NCI-H2196 treated with DMSO at 0.1 percent for 48 hours (cell line): Measurements from ENCODE around the gene CCDC106.

Source experiments
- DNase-seq: peaks from one replicate; lab custom pipeline; 2025; ENCODE audit not compliant: unreplicated experiment; lab: John Stamatoyannopoulos, UW

Gene CCDC106

DNA sequence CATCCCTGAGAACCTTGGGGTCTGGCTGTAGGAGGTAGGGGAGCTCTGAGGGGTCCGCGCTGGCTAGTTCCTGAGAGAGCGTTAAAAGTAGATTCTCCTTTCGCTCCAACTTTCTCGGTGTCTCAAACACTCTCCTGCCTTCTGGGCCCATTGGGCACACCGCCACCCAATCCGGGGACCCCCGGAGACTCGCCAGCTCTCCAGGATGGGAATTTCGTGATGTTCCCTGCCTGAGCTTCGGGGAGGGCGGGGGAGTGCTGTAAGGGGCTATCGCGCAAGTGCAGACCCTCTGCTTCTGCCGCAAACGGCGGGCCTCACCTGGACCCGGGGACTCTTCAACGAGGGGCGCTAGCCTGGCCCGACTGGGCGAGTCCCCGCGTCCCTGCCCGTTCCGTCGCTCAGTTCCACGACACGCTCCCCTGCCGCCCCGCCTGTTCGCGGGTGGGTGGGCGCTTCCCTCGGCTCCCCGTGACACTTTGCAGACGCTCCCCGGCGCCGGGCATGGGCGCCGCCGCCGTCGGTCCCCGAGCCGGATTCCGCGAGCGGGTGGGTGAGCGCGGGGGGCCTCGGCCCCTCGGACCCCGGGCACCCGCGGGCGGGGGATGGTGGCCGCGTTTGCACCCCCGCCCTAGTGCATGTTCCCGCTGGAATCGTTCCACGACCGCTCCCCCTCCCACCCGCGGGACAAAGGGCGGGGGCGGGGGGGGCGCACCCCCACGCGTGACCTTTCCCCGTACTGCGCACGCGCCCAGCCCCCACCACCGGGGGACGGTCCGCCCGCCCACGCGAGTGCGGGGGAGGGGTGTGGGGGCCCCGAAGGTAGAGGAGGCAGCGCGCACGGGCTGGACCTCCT, at the start of gene CCDC106:
TSS of gene CCDC106 (plus strand) at position 481 of the 853 bp plus-strand sequence. CDS start 835 bp downstream, outside the sequence.
- peak; percentile 44 for DNase-seq

DNA sequence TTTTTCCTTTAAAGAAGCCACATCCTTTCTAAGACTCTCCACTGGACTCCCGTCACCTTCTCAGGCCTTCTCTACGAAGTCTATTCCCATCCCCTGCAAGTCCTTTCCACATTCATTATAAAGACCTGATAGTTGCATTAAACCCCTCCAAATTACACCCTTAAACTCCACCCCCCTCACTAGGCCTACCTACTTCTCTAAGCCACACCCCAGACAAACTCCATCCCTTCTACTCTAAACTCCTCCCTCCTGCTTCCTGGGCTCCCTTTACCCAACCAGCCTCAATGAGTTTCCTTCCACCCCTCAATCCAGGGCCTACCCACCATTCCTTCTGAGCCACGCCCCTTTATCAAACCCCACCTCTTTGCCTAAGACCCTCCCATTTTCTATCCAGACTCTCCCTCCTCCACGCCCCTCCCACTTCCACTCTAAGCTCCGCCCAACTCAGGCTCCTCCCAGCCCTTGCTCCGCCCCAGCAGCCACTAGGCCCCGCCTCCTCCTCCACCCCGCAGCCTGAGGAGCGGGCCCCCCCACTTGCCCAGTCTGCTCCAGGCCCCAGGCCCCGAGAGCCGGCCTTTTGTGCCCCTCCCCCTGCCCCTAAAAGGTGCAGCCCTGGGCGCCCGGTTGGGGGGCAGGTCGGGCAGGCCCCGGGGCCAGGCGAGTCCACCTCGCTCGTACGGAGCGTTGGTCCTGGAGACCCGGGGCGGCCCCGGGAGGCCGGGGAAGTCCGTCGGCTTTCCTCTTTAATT, 49.1 kb upstream of the CCDC106 start:
- peak; percentile 88 for DNase-seq

DNA sequence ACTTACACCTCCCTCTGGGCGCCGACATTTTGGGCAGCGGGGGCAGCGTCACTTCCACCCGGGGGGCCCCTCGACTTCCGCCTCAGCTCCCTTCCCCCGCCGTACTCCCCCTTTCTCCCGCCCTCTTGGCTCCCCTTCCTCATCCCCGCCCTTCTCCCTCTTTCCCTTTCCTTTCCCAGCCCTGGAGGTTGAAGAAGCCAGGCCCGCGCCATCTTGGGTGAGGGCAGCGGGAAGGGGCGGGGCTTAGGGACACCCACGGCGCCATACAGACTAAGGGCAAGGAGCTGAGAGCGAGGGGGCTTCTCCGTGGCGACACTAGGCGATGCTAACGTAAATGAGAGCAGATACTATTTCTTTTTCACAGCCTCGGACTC, 48.6 kb upstream of the CCDC106 start, which contains the start of gene FIZ1:
TSS of gene FIZ1 (minus strand) at position 50 of the 374 bp plus-strand sequence. CDS start 1,652 bp downstream, outside the sequence.
- peak; percentile 95 for DNase-seq

DNA sequence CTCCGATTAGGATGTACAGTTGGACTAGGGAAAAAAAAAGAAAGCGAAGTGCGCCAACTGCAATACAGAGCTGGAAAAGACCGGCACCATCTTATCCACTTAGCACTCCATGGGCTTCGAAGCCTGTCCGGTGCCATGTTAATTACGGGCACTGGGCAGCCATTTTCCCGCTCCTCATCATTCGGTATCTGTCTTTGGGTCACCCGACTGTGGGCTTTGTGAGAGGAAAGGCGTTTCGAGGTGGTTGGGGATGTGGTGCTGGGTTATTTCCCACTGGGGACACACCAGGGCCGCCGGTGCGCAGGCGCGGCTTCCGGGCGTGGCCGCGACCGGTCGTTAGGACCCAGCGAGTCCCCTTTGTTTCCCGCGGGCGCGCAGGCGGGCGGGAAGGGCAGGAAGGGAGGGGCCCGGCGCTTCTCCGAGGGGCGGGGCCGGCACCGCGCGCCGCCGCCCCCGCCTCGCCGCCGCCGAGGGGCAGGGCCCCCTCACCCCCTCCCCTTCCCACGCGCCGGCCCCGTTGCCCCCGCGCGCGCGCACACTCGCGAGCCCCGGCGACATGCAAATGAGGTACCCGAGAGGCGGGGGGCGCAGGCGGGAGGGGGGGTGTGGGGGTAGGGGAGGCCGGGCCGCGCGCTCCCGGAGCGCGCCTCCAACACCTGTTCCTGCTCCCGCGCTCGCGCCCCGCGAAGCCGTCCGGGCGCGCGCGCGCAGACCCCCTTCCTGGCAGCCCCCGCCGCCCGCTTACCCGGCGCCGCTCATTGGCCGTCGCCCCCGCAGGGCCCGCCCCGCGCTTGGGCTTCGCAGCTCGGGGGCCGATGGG, 48.0 kb upstream of the CCDC106 start, which contains the start of gene ZNF524:
TSS of gene ZNF524 (plus strand) at position 447 of the 820 bp plus-strand sequence. CDS start 1,825 bp downstream, outside the sequence.
- peak; percentile 93 for DNase-seq

DNA sequence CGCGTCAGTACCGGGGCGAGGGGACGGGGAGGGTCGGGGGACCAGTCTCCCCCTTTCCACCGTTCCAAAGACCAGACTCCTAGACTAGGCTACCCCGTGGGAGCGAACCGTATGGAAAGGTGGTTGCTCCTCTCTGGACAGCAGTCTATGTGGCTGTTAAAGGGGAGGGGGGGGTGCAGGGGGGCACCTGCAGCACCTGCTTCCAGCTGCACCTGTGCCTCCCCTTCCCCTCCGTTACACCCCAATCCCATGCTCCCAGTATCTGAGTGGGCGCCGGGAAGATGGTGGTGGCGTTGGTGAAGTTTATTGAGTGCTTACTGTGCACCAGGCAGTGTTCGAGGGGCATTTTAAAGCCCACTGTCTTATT, 47.4 kb upstream of the CCDC106 start:
- no peak for DNase-seq

DNA sequence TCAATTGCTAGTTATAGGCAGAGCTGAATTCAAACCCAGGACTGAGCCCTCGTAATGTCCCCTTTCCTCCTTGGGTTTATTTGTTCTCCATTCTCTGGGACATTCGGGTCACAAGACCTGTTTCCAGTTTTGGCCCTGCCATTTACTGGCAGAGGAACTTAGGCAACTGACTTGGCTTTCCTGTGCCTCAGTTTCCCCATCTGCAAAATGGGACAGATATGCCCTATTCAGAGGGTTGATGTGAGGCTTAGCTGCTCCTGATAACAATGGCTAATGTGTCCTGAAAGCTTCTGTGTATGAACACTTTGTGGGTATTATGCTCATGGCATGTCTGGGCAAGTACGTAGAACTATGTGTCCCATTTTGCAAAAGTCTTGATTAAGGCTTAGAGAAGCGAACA, 46.9 kb upstream of the CCDC106 start:
- no peak for DNase-seq

DNA sequence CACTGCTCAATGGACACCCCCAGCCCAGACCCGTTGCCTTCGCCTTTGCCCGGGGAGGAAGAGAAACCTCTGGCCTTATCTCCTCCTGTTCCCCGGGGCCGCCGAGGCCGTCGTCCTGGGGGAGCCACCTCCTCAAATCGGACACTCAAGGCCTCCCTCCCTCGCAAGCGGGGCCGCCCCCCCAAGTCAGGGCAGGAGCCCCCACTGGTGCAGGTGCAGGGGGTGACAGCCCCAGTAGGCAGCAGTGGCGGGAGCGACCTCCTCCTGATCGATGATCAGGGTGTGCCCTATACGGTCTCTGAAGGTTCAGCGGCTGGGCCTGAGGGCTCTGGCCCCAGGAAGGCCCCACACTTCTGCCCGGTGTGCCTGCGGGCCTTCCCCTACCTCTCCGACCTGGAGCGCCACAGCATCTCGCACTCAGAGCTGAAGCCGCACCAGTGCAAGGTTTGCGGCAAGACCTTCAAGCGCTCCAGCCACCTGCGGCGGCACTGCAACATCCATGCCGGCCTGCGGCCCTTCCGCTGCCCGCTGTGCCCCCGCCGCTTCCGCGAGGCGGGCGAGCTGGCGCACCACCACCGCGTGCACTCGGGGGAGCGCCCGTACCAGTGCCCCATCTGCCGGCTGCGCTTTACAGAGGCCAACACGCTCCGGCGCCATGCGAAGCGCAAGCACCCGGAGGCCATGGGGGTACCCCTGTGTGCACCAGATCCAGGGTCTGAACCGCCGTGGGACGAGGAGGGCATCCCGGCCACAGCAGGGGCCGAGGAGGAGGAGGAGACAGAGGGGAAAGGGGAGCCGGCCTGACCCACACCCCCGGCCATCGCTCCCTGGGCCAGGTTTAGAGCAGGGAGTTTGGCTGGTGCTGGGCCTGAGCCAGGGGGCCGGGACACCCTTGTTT, 45.7 kb upstream of the CCDC106 start:
- DNase-seq = no peak

DNA sequence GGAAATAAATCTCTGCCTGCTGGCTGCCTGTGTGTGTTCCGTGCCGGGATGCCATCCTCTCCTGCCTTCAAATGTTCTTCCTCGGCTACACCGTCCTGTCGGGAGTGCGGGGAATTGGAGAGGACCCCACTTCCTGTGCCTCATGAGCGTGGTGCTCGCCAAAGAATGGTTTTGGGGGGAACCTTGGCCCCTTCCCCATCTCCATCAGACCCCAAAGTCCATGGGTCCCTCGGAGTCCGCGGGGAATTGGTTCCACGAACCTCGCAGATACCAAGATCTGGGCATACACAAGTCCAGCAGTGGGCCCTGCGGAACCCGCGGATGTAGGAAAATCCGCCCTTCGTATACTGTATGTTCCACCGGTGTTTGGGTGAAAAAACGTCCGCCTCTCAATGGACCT, 44.9 kb upstream of the CCDC106 start:
- DNase-seq = no peak

DNA sequence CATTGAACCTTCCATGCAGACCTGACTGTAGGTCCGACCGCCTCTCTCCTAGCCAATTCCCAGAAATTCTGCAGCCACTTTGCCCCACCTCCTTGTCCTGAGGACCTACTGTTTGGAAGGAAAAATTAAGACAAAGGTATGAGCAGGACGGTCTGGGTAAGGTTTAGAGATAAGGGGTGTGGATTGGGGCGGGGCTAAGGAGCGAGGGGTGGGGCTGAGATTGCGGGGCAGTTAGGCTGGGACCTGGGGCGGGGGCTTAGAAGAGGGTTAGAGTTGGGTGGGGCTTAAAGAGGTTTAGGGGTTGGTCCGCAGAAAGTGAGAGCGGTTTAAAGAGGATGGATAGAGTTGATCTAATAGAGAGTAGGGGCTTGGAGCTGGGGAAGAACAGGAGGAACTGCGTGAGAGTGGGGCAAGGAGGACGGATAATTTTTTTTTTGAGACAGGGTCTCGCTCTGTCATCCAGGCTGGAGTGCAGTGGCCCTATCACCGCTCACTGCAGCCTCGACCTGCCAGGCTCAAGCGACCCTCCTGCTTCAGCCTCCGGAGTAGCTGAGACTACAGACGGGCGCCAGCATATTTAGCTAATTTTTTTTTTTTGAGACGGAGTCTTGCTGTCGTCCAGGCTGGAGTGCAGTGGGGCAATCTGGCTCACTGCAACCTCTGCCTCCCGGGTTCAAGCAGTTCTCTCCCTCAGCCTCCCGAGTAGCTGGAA, 44.3 kb upstream of the CCDC106 start:
- no peak for DNase-seq

DNA sequence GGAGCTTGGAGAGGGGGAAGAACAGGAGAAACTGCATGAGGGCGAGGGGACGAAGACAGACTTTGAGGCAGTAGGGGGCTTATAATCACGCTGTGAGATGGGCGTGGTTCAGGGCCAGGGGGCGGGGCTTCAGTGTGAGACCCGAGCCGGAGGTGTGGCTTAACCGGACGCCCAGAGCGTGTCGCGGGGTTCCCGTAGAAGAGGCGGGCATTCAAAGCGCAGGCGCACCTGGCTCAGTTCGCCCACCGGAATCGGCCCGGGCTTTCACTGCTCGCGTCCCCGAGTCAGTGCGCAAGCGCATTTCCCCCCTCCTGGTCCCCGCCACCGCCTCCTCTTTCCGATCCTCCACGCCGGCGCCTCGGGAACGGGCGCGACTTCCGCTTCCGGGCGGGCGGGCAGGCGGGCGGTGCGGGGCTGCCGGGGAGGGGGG, 42.8 kb upstream of the CCDC106 start:
- peak; percentile 97 for DNase-seq

DNA sequence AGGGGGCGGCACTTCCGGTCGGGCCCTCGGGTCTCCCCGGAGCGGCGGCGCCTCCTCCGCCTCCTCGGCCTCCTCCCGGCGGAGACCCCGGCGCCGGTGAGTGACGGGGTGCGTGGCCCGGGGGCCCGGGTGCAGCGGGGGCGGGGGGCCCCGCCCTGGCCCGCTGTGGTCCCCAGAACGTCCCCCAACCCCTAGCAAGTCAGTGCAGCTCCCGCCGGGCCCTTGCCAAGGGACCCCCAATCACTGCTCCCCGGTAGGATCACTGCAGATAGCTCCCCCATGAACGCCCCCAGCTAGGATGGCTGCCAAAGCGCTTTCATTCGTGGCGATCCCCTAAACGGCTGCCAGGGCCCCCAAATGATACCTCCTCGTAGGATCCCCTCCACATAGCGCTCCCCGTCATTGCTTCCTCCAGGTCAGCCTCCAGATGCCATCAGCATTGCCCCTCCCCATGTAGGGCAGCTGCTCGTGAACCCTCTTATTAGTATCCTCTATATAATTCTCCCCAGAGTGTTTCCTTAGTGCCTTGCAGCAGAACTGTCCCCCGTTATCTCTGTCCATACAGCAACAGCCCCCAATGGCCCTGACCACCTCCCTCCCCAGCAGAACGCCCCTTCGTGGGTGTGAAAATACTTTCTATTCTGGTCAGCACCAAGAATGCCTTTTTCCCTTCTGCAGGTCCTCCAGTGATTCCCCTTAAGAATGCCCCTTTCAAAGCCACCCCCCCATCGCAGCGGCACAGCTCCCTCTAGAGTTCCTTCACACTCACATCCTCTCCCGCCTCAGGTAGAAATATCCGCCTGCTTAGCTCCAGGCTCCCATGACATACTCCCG, 42.2 kb upstream of the CCDC106 start, which contains the start of gene ZNF865:
TSS of gene ZNF865 (plus strand) at position 11 of the 834 bp plus-strand sequence. CDS start 7,972 bp downstream, outside the sequence.
- peak; percentile 78 for DNase-seq

DNA sequence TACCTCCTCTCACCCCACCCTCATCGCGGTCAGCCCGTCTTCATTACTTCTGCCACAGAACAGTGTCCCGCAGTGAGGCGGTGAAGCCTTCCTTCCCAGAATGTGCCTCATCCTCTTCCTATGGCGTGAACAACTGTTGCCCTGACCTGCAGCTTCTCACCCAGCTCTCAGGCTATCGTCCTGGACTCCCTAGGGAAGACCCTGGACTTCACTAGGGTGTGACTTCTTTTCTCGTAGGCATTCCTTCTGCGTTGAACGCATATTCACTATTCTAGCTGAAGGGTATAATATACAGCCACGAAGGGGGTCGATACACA, 41.6 kb upstream of the CCDC106 start:
- DNase-seq = no peak

DNA sequence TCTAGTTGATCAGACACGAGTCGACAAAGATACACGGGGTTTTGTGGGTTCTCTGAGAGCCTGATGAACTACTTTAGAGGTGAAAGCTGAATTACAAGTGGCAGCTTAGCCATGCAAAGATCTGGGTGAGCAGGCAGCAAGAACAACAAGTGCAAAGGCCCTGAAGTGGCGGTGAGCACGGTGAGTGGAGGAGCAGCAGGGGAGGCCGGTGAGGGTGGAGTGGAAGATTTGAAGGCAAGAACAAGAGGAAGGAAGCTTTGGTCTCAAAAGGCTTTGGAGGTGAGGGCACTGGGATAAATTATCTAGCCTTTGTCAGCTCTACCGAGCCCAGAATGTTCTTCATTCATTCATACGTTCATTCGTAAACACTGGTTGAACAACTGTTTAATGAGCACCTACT, 41.2 kb upstream of the CCDC106 start:
- DNase-seq = no peak

DNA sequence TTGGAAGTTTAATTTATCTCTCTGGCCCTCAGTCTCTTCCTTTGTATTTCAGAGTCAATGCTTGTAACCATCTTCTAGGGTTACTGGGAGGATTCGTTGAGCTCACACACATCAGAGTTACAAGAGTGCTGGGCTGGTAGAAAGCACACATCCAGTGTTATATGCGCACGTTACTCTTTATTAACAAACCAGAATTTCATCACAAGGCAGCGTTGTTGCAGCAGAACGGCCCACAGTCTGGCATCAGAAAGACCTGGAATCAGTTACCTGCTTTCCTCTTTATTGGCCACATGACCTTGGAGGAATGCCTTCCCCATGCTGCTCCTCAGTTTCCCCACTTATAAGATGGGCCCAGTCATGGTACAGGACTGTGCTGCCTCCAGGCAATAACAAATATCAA, 38.7 kb upstream of the CCDC106 start:
- no peak for DNase-seq

DNA sequence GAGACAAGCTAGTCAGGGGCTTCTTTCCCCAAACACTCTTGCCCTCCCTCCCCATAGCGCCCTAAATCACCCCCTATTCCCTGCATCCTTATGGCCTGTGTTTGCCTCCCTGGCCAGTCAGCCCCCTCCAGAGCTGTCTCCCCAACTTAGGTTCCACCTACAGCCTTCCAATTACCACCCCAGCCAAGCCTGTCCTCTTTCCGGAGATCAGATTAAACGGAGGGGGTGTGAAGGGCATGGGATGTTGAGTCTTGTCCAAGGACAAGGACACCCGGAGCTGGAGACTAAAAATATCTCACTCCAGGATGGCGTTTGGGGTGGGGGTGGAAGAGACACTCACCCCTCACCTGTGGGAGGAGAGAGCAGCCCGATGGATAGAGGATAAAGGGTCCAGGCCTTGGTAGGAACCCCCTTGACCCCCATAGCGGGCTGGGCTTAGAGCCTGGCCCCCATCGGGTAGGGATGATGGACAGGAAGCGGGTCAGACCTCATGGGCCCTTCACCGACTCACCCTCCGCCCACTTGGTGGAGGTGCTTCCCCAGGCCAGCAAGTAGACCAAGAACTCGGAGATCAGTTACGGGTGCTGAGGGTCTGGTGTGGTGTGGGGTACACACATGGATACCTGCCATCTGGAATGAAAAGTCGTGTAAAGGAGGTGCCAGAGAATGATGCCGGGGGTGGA, 36.6 kb upstream of the CCDC106 start:
- DNase-seq = no peak

DNA sequence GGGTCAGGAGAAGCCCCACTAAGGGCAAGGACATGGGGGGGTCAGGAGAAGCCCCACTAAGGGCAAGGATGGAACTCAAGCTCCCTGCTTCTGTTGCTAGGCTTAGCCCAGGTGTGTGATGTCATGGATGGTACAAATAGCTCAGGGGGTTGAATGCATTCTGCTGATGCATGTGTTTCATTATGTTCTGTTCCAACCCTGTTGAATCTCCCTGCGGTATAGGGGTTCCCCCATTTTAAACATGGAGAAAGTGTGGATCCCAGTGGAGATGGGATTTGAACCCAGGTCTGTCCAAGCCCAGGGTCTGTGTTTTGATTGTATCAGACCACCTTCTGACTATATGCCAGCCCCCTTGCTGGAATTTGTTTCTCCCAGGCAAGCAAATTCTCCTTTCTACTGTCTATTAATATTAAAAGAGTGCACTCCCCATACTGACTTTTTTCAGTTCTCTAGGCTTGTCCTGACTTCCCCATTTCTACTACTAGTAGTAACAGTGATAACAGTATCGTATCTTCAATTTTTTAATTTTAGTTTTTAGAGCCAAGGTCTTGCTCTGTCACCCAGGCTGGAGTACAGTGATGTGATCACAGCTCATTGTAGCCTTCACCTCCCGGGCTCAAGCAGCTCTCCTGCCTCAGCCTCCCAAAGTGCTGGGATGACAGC, 35.9 kb upstream of the CCDC106 start:
- no peak for DNase-seq

DNA sequence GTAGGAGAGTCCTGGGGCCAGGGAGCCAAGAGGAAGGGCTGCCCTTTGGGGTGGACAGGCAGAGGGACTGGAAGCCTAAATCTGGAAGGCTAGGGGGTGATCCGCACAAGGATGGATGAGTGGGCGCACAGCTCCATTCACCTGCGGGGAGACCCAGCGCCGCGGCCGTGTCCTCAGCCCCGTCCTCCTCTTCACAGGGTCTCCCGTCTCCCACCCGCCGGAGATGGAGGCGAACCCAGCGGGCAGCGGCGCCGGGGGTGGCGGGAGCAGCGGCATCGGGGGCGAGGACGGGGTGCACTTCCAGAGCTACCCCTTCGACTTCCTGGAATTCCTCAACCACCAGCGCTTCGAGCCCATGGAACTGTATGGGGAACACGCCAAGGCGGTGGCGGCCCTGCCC, 34.6 kb upstream of the CCDC106 start:
- no peak for DNase-seq
